Thyroid gland (tissue), 4 donors: ENCODE data around the gene BNIP5. TPM values are rescaled to one million over a fixed set of nuclear protein-coding genes. Genes with fewer than 3 reads are reported as not detected.

Experiments used
- DNase-seq, 2 donors: peaks; one replicate each; pipeline ENCODE4 v3.0.0-alpha.2; 2019
- H3K27ac ChIP-seq, 3 donors: fragments of 200-600 bp; sonication (generic); 1 replicate in 2 of 3; 2 replicates in 1 of 3; pipeline ENCODE4 v1.5.1; 2016 to 2019; ENCODE audit warnings: mild to moderate bottlenecking in 1 of 3, moderate library complexity in 1 of 3
- H3K27me3 ChIP-seq: fragments of 200-600 bp; sonication (generic); one replicate; pipeline ENCODE4 v1.5.1; 2019
- H3K36me3 ChIP-seq, 2 donors: fragments of 200-600 bp; sonication (generic); one replicate each; pipeline ENCODE4 v1.5.1; 2016 to 2019
- H3K4me1 ChIP-seq, 2 donors: fragments of 200-600 bp; sonication (generic); one replicate each; pipeline ENCODE4 v1.5.1; 2017 to 2019
- H3K4me3 ChIP-seq, 3 donors: fragments of 200-600 bp; sonication (generic); replicated peaks in 1 of 3; 1 replicate in 2 of 3; 2 replicates in 1 of 3; pipeline ENCODE4 v1.5.1; 2016; ENCODE audit warnings: mild to moderate bottlenecking in 1 of 3
- H3K9me3 ChIP-seq: fragments of 200-600 bp; sonication (generic); one replicate; pipeline ENCODE4 v1.5.1; 2017
- CTCF ChIP-seq, 6 experiments: fragments of 200-600 bp in 3 of 6; fragments of 450-650 bp in 3 of 6; sonication (generic) in 3 of 6; IDR thresholded peaks; one replicate each; pipeline ENCODE4 v1.5.1; 2016 to 2019; ENCODE audit warnings: antibody characterized with exemption in 6 of 6, mild to moderate bottlenecking in 2 of 6, inconsistent platforms in 1 of 6, moderate library complexity in 1 of 6
- POLR2A ChIP-seq, 2 donors: fragments of 450-650 bp; IDR thresholded peaks; one replicate each; pipeline ENCODE4 v1.6.1; 2017; ENCODE audit warnings: antibody characterized with exemption in 2 of 2, mild to moderate bottlenecking in 2 of 2, moderate library complexity in 1 of 2
- WGBS, 2 donors: methylation state at CpG; one replicate each; pipeline ENCODE4 v1.1.5; 2017; 5-methylcytosine and 5-hydroxymethylcytosine counted together
- intact Hi-C: fragments of 100-400 bp; cut with DNase I; formaldehyde crosslinking; loops from one replicate; pipeline ENCODE4 v1.15.1; 2023
- total RNA-seq, 4 donors: library from RNA; depleted of rRNA; stranded (reverse); fragments of >200 nt; gene quantifications; one replicate each; pipeline ENCODE4 v1.2.3, GENCODE V29; 2016

Gene BNIP5
- total RNA-seq, 4 donors from 2014 or later: not detected

GRCh38 chr6:36313649-36313936 is 23.1 kb downstream of the BNIP5 start:
- Histone ChIP-seq H3K4me1 (no peaks in the 10 kb centered on the region), H3K27me3 (no peaks in the 10 kb centered on the region), H3K36me3 (no peaks in the 10 kb centered on the region), H3K27ac (no peak overlapping the region), H3K9me3 (no peaks in the 10 kb centered on the region), H3K4me3 (no peak overlapping the region)
- TF ChIP-seq CTCF (IDR thresholded peaks at IDR 0.05): no peak
- no peak for TF ChIP-seq POLR2A (IDR thresholded peaks at IDR 0.05)
- 84 to 100% methylated on average over 1 to 4 of the region's 4 CpGs for WGBS, 2 donors
- DNase-seq: no peak
- intact Hi-C loops: no loop called here

- Histone ChIP-seq H3K27me3 (no peaks in the 10 kb centered on the region), H3K4me1 (no peaks in the 10 kb centered on the region), H3K27ac (no peak overlapping the region), H3K36me3 (no peaks in the 10 kb centered on the region), H3K9me3 (no peaks in the 10 kb centered on the region), H3K4me3 (no peak overlapping the region)
- TF ChIP-seq POLR2A (IDR thresholded peaks at IDR 0.05) (no peak), CTCF (IDR thresholded peaks at IDR 0.05) (no peak)
- intact Hi-C loops: no loop called here
- 41 to 42% methylated on average over 8 of the region's 8 CpGs for WGBS, 2 donors
- DNase-seq: peak in 1 of 2 donors; percentile 12
Measured at GRCh38 chr6:36312854-36313648, 23.6 kb downstream of the BNIP5 start.

- Histone ChIP-seq H3K9me3 (no peaks in the 10 kb centered on the region), H3K4me3 (no peak overlapping the region), H3K4me1 (no peaks in the 10 kb centered on the region), H3K36me3 (no peaks in the 10 kb centered on the region), H3K27me3 (no peaks in the 10 kb centered on the region), H3K27ac (no peak overlapping the region)
- no peak for DNase-seq
- TF ChIP-seq POLR2A (IDR thresholded peaks at IDR 0.05) (no peak), CTCF (IDR thresholded peaks at IDR 0.05) (no peak)
- 100% methylated on average over 2 of the region's 2 CpGs for WGBS, 2 donors
- intact Hi-C loops: no loop called here
Measured at GRCh38 chr6:36309900-36310299, 26.8 kb downstream of the BNIP5 start.

GRCh38 chr6:36309203-36309602 is 27.5 kb downstream of the BNIP5 start:
- H3K9me3 ChIP-seq: no peaks in the 10 kb centered on the region
- no peaks in the 10 kb centered on the region for H3K4me1 ChIP-seq
- no peak for DNase-seq
- intact Hi-C loops: no loop called here
- 71 to 78% methylated on average over 7 of the region's 7 CpGs for WGBS, 2 donors
- no peak for TF ChIP-seq CTCF (IDR thresholded peaks at IDR 0.05)
- TF ChIP-seq POLR2A (IDR thresholded peaks at IDR 0.05): no peak
- H3K36me3 ChIP-seq: no peaks in the 10 kb centered on the region
- H3K27ac ChIP-seq: no peak overlapping the region
- no peaks in the 10 kb centered on the region for H3K27me3 ChIP-seq
- no peak overlapping the region for H3K4me3 ChIP-seq

GRCh38 chr6:36308514-36308913 is 28.2 kb downstream of the BNIP5 start:
- intact Hi-C loops: no loop called here
- no peak overlapping the region for H3K27ac ChIP-seq
- H3K4me1 ChIP-seq: no peaks in the 10 kb centered on the region
- 98% methylated on average over 5 of the region's 5 CpGs for WGBS, 2 donors
- no peaks in the 10 kb centered on the region for H3K36me3 ChIP-seq
- no peak for DNase-seq
- no peaks in the 10 kb centered on the region for H3K9me3 ChIP-seq
- no peaks in the 10 kb centered on the region for H3K27me3 ChIP-seq
- TF ChIP-seq POLR2A (IDR thresholded peaks at IDR 0.05) (no peak), CTCF (IDR thresholded peaks at IDR 0.05) (no peak)
- H3K4me3 ChIP-seq: no peak overlapping the region
